ENCODE results near the gene THRB. TPM values are rescaled to one million over a fixed set of nuclear protein-coding genes. Genes with fewer than 3 reads are reported as not detected.
A peak's percentile ranks its signal among the peaks of the same experiment; 100 is the strongest.

THRB gene
- polyA plus RNA-seq, 1 of the 3 experiments (the other 2 are of a cell fraction): 0.02 TPM

GRCh38 chr3:24299806-24300626 is 194.6 kb downstream of the THRB start:
- Histone ChIP-seq H3K9me3 (no peaks in the 10 kb centered on the region), H4K20me1 (ENCODE audit: insufficient read depth) (no peaks in the 10 kb centered on the region), H3K9me2 (0 out of 2 replicates have a peak, but pooled peaks cover 3% of the 10 kb centered on the region), H2AFZ (ENCODE audit: low read depth) (no peak overlapping the region), H3K4me2 (peak overlapping the region; percentile 34; the same call in 1 of the 2 replicates), H3K4me3 (ENCODE audit: low read depth in 2 of 2, low read length in 1 of 2) (peak overlapping the region in 1 of 2 experiments; percentile 10; a peak in 1 of 4 replicates), H3K36me3 (replicated peaks in 1 of 2; ENCODE audit: control insufficient read depth in 1 of 2, insufficient read depth in 2 of 2, low read length in 1 of 2) (no peaks in the 10 kb centered on the region), H3K9ac (no peak overlapping the region), H3K27me3 (ENCODE audit: insufficient read depth) (no peaks in the 10 kb centered on the region), H3K79me2 (ENCODE audit: insufficient read depth) (no peaks in the 10 kb centered on the region), H3F3A (replicated peaks; ENCODE audit: insufficient read depth) (peaks cover 18% of the 10 kb centered on the region), H3K27ac (ENCODE audit: low read depth in 2 of 2, low read length in 1 of 2) (peak overlapping the region; percentile 1 to 71; a peak in 3 of 4 replicates), H3K4me1 (ENCODE audit: control insufficient read depth in 1 of 2, insufficient read depth in 2 of 2, low read depth in 1 of 2, low read length in 1 of 2) (peaks cover 4 to 8% of the 10 kb centered on the region in 2 experiments)
- no peak for DNase-seq
- TF ChIP-seq, protein P1, sequence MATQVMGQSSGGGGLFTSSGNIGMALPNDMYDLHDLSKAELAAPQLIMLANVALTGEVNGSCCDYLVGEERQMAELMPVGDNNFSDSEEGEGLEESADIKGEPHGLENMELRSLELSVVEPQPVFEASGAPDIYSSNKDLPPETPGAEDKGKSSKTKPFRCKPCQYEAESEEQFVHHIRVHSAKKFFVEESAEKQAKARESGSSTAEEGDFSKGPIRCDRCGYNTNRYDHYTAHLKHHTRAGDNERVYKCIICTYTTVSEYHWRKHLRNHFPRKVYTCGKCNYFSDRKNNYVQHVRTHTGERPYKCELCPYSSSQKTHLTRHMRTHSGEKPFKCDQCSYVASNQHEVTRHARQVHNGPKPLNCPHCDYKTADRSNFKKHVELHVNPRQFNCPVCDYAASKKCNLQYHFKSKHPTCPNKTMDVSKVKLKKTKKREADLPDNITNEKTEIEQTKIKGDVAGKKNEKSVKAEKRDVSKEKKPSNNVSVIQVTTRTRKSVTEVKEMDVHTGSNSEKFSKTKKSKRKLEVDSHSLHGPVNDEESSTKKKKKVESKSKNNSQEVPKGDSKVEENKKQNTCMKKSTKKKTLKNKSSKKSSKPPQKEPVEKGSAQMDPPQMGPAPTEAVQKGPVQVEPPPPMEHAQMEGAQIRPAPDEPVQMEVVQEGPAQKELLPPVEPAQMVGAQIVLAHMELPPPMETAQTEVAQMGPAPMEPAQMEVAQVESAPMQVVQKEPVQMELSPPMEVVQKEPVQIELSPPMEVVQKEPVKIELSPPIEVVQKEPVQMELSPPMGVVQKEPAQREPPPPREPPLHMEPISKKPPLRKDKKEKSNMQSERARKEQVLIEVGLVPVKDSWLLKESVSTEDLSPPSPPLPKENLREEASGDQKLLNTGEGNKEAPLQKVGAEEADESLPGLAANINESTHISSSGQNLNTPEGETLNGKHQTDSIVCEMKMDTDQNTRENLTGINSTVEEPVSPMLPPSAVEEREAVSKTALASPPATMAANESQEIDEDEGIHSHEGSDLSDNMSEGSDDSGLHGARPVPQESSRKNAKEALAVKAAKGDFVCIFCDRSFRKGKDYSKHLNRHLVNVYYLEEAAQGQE (IDR thresholded peaks at IDR 0.05; ENCODE audit: low read depth, low read length): peak; percentile 66; the same call in 1 of the 2 replicates
- no peak for TF ChIP-seq TAF1 (IDR thresholded peaks at IDR 0.05; ENCODE audit: borderline replicate concordance, low read depth, low read length)
- TF ChIP-seq EP300 (IDR thresholded peaks at IDR 0.05; ENCODE audit: borderline replicate concordance in 1 of 2, low read depth in 1 of 2, low read length in 1 of 2): peak in 1 of 2 experiments; percentile 40; a peak in 1 of 4 replicates
- TF ChIP-seq, protein P2, sequence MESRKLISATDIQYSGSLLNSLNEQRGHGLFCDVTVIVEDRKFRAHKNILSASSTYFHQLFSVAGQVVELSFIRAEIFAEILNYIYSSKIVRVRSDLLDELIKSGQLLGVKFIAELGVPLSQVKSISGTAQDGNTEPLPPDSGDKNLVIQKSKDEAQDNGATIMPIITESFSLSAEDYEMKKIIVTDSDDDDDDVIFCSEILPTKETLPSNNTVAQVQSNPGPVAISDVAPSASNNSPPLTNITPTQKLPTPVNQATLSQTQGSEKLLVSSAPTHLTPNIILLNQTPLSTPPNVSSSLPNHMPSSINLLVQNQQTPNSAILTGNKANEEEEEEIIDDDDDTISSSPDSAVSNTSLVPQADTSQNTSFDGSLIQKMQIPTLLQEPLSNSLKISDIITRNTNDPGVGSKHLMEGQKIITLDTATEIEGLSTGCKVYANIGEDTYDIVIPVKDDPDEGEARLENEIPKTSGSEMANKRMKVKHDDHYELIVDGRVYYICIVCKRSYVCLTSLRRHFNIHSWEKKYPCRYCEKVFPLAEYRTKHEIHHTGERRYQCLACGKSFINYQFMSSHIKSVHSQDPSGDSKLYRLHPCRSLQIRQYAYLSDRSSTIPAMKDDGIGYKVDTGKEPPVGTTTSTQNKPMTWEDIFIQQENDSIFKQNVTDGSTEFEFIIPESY (IDR thresholded peaks at IDR 0.05; ENCODE audit: borderline replicate concordance, low read depth): 0 out of 2 replicates have a peak, but pooled peaks have one; percentile 26
- TF ChIP-seq FOSL2 (IDR thresholded peaks at IDR 0.05; ENCODE audit: borderline replicate concordance, low read depth): peak; percentile 67; the same call in 1 of the 2 replicates
- TF ChIP-seq TCF12 (IDR thresholded peaks at IDR 0.05): peak; percentile 63
- peak; percentile 36; the same call in 1 of the 2 replicates for TF ChIP-seq RXRA (IDR thresholded peaks at IDR 0.05; ENCODE audit: borderline replicate concordance, low read depth)
- no peak for TF ChIP-seq FOXM1 (IDR thresholded peaks at IDR 0.05; ENCODE audit: low read depth)
- no peak for TF ChIP-seq USF2 (IDR thresholded peaks at IDR 0.05; ENCODE audit: borderline replicate concordance, low read depth, low read length)
- peak; percentile 57; the same call in 1 of the 2 replicates for TF ChIP-seq NFIC (IDR thresholded peaks at IDR 0.05; ENCODE audit: borderline replicate concordance)
- TF ChIP-seq, protein P3, sequence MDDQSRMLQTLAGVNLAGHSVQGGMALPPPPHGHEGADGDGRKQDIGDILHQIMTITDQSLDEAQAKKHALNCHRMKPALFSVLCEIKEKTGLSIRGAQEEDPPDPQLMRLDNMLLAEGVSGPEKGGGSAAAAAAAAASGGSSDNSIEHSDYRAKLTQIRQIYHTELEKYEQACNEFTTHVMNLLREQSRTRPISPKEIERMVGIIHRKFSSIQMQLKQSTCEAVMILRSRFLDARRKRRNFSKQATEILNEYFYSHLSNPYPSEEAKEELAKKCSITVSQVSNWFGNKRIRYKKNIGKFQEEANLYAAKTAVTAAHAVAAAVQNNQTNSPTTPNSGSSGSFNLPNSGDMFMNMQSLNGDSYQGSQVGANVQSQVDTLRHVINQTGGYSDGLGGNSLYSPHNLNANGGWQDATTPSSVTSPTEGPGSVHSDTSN (IDR thresholded peaks at IDR 0.05): peak; percentile 32
- peak; percentile 80 for TF ChIP-seq TEAD4 (IDR thresholded peaks at IDR 0.05; ENCODE audit: borderline replicate concordance, insufficient read depth)
- TF ChIP-seq JUND (IDR thresholded peaks at IDR 0.05): peak; percentile 64
- TF ChIP-seq GATA2 (CRISPR knock-in tag; IDR thresholded peaks at IDR 0.05): no peak
- CTCF ChIA-PET: no interaction called here
- WGBS (ENCODE audit: low lambda C conversion rate): 58% methylated on average over 6 of the region's 6 CpGs
- POLR2A ChIA-PET: no interaction called here
